ENCODE measurements around the gene GPR89B. TPM values are rescaled to one million over a fixed set of nuclear protein-coding genes. Genes with fewer than 3 reads are reported as not detected.
"Not testable (repeated sequence)": the region's sequence is repeated elsewhere in the genome, so short reads cannot be mapped to it uniquely, and the experiment has no call there.

GPR89B gene
- total RNA-seq, 5 donors from 2014 or later (not counting 1 experiment from before 2014, with no cell fraction given) = 18.2 to 25.5 (median 22.2) TPM

DNA sequence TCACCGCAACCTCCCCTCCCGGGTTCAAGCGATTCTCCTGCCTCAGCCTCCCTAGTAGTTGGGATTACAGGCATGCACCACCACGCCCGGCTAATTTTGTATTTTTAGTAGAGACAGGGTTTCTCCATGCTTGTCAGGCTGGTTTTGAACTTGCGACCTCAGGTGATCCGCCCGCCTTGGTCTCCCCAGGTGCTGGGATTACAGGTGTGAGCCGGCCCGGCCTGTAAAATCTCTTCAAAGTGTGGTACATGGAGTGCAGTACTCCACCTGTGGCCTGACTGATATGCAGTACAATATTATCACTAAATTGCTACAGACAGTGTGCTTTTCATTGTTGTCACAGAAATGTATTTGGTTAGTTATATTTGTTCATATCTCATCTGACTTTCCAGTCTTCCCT is 531 bp upstream of the GPR89B start:
- H3K4me1 ChIP-seq (ENCODE audit: control insufficient read depth in 1 of 2, extremely low read depth in 1 of 2, insufficient read depth in 2 of 2, low read length in 2 of 2); DNase-seq; H3K27ac Mint-ChIP-seq; CTCF ChIA-PET; H3K4me3 ChIP-seq (ENCODE audit: control insufficient read depth in 1 of 2, extremely low read depth in 1 of 2, low read length in 1 of 2); H3K27ac ChIP-seq (ENCODE audit: low read length); H3K27me3 Mint-ChIP-seq; H3K36me3 ChIP-seq (ENCODE audit: control insufficient read depth in 2 of 2, extremely low read depth in 1 of 2, insufficient read depth in 1 of 2, low read length in 1 of 2); H3K4me3 Mint-ChIP-seq; ATAC-seq (replicated peaks in 1 of 4); POLR2A ChIA-PET; H3K36me3 Mint-ChIP-seq; H3K27me3 ChIP-seq (replicated peaks in 1 of 2; ENCODE audit: control insufficient read depth in 2 of 2, extremely low read depth in 1 of 2, insufficient read depth in 2 of 2, low read length in 1 of 2); H3K9me3 ChIP-seq; H3K9me3 Mint-ChIP-seq: not testable (repeated sequence)
- no CpG with 5 or more reads among the region's 10 CpGs for WGBS (ENCODE audit: insufficient coverage)
- peaks cover 33 to 34% (median 33%) of the 10 kb centered on the region in 3 donors for H3K4me1 Mint-ChIP-seq

DNA sequence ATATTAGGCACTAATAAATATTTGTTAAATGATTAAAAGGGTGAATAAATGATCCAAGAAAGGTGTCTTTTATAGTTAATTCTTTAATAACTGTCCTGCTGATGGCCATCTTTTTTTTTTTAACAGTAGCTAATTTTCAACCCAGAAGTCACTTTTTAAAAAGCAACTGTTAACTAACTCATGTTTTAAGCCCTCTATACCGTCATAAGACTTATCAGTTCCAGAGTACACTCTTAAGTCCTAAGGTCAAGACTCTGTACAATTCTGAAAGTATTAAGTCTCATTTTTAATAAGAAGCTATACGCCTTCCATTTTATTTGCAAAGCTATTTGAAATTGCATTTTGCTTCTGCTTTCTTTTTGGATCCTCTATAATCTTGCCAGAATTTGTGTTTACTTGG is 2.9 kb downstream of the GPR89B start:
- CTCF ChIA-PET; H3K36me3 ChIP-seq (ENCODE audit: control insufficient read depth in 2 of 2, extremely low read depth in 1 of 2, insufficient read depth in 1 of 2, low read length in 1 of 2); H3K36me3 Mint-ChIP-seq; POLR2A ChIA-PET; H3K27ac Mint-ChIP-seq; H3K9me3 Mint-ChIP-seq; H3K9me3 ChIP-seq; H3K27me3 Mint-ChIP-seq; H3K4me1 ChIP-seq (ENCODE audit: control insufficient read depth in 1 of 2, extremely low read depth in 1 of 2, insufficient read depth in 2 of 2, low read length in 2 of 2); H3K27ac ChIP-seq (ENCODE audit: low read length); H3K4me3 ChIP-seq (ENCODE audit: control insufficient read depth in 1 of 2, extremely low read depth in 1 of 2, low read length in 1 of 2); ATAC-seq (replicated peaks in 1 of 4); DNase-seq; H3K27me3 ChIP-seq (replicated peaks in 1 of 2; ENCODE audit: control insufficient read depth in 2 of 2, extremely low read depth in 1 of 2, insufficient read depth in 2 of 2, low read length in 1 of 2): not testable (repeated sequence)
- Mint-ChIP-seq H3K4me1 (peaks cover 36 to 40% (median 39%) of the 10 kb centered on the region in 3 donors), H3K4me3 (peak overlapping the region in 2 of 3 donors; percentile 17 to 27)
- WGBS (ENCODE audit: insufficient coverage) = 60% methylated on average over 1 of the region's 2 CpGs

- H3K4me3 ChIP-seq (ENCODE audit: control insufficient read depth in 1 of 2, extremely low read depth in 1 of 2, low read length in 1 of 2); H3K9me3 ChIP-seq; H3K36me3 ChIP-seq (ENCODE audit: control insufficient read depth in 2 of 2, extremely low read depth in 1 of 2, insufficient read depth in 1 of 2, low read length in 1 of 2); H3K27me3 ChIP-seq (replicated peaks in 1 of 2; ENCODE audit: control insufficient read depth in 2 of 2, extremely low read depth in 1 of 2, insufficient read depth in 2 of 2, low read length in 1 of 2); H3K4me1 ChIP-seq (ENCODE audit: control insufficient read depth in 1 of 2, extremely low read depth in 1 of 2, insufficient read depth in 2 of 2, low read length in 2 of 2); ATAC-seq (replicated peaks in 1 of 4); H3K9me3 Mint-ChIP-seq; POLR2A ChIA-PET; H3K27ac Mint-ChIP-seq; H3K27ac ChIP-seq (ENCODE audit: low read length); H3K36me3 Mint-ChIP-seq; H3K4me3 Mint-ChIP-seq; DNase-seq; CTCF ChIA-PET; H3K27me3 Mint-ChIP-seq: not testable (repeated sequence)
- H3K4me1 Mint-ChIP-seq = peaks cover 27 to 30% (median 29%) of the 10 kb centered on the region in 3 donors
- no CpG with 5 or more reads among the region's 3 CpGs for WGBS (ENCODE audit: insufficient coverage)
Measured at GRCh38 chr1:147935296-147935695, 7.1 kb downstream of the GPR89B start.

DNA sequence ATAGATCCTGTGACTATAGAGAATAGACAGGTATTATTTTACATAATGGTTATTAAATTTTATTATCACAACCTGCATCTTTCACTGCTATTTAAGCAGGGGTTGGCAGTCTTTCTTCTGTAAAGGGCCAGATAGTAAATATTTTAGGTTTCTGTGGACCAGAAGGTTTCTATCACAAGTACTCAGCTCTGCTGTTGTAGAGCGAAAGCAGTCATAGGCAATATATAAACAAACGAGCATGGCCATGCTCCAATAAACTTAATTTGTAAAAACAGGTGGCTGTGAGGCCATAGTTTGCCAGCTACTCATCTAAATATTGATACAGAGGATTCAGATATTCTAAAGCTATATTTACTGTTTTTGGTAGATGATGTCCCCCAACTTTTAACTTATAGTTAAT is 12.2 kb downstream of the GPR89B start:
- ATAC-seq (replicated peaks in 1 of 4); H3K36me3 Mint-ChIP-seq; H3K36me3 ChIP-seq (ENCODE audit: control insufficient read depth in 2 of 2, extremely low read depth in 1 of 2, insufficient read depth in 1 of 2, low read length in 1 of 2); H3K4me1 ChIP-seq (ENCODE audit: control insufficient read depth in 1 of 2, extremely low read depth in 1 of 2, insufficient read depth in 2 of 2, low read length in 2 of 2); H3K4me3 Mint-ChIP-seq; POLR2A ChIA-PET; H3K27me3 Mint-ChIP-seq; H3K4me3 ChIP-seq (ENCODE audit: control insufficient read depth in 1 of 2, extremely low read depth in 1 of 2, low read length in 1 of 2); H3K27me3 ChIP-seq (replicated peaks in 1 of 2; ENCODE audit: control insufficient read depth in 2 of 2, extremely low read depth in 1 of 2, insufficient read depth in 2 of 2, low read length in 1 of 2); H3K4me1 Mint-ChIP-seq; H3K9me3 Mint-ChIP-seq; CTCF ChIA-PET; H3K9me3 ChIP-seq; DNase-seq; H3K27ac Mint-ChIP-seq; H3K27ac ChIP-seq (ENCODE audit: low read length): not testable (repeated sequence)
- no CpG with 5 or more reads among the region's 2 CpGs for WGBS (ENCODE audit: insufficient coverage)

DNA sequence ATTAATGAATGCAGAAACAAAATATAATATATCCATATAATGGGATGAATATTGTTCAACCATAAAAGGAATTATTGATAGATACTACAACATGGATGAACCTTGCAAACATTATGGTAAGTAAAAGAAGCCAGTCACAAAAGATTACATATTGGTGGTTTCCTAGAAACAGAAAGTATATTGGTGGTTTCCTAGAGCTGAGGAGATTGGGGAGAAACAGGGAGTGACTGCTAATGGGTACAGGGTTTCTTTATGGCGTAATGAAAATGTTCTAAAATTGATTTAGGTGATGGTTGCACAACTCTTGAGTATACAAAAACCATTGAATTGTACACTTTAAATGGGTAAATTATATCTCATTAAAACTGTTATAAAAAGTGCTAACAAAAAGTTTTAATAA is 14.3 kb downstream of the GPR89B start:
- H3K27ac ChIP-seq (ENCODE audit: low read length); H3K4me1 ChIP-seq (ENCODE audit: control insufficient read depth in 1 of 2, extremely low read depth in 1 of 2, insufficient read depth in 2 of 2, low read length in 2 of 2); H3K36me3 ChIP-seq (ENCODE audit: control insufficient read depth in 2 of 2, extremely low read depth in 1 of 2, insufficient read depth in 1 of 2, low read length in 1 of 2); ATAC-seq (replicated peaks in 1 of 4); H3K4me3 ChIP-seq (ENCODE audit: control insufficient read depth in 1 of 2, extremely low read depth in 1 of 2, low read length in 1 of 2); H3K4me3 Mint-ChIP-seq; DNase-seq; H3K36me3 Mint-ChIP-seq; POLR2A ChIA-PET; H3K27ac Mint-ChIP-seq; H3K9me3 Mint-ChIP-seq; H3K27me3 Mint-ChIP-seq; H3K9me3 ChIP-seq; H3K27me3 ChIP-seq (replicated peaks in 1 of 2; ENCODE audit: control insufficient read depth in 2 of 2, extremely low read depth in 1 of 2, insufficient read depth in 2 of 2, low read length in 1 of 2); H3K4me1 Mint-ChIP-seq; CTCF ChIA-PET: not testable (repeated sequence)
- no CpG with 5 or more reads among the region's 1 CpG for WGBS (ENCODE audit: insufficient coverage)

DNA sequence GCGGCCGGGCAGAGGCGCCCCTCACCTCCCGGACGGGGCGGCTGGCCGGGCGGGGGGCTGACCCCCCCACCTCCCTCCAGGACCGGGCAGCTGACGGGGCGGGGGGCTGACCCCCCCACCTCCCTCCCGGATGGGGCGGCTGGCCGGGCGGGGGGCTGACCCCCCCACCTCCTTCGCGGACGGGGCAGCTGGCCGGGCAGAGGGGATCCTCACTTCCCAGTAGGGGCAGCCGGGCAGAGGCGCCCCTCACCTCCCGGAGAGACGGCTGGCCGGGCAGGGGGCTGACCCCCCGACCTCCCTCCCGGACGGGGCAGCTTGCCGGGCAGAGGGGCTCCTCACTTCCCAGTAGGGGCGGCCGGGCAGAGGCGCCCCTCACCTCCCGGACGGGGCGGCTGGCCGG is 21.3 kb downstream of the GPR89B start:
- 96% methylated on average over 8 of the region's 35 CpGs for WGBS (ENCODE audit: insufficient coverage)
- H3K27ac ChIP-seq (ENCODE audit: low read length); H3K27ac Mint-ChIP-seq; ATAC-seq (replicated peaks in 1 of 4); CTCF ChIA-PET; H3K27me3 Mint-ChIP-seq; DNase-seq; H3K4me1 Mint-ChIP-seq; H3K36me3 ChIP-seq (ENCODE audit: control insufficient read depth in 2 of 2, extremely low read depth in 1 of 2, insufficient read depth in 1 of 2, low read length in 1 of 2); H3K27me3 ChIP-seq (replicated peaks in 1 of 2; ENCODE audit: control insufficient read depth in 2 of 2, extremely low read depth in 1 of 2, insufficient read depth in 2 of 2, low read length in 1 of 2); H3K4me3 ChIP-seq (ENCODE audit: control insufficient read depth in 1 of 2, extremely low read depth in 1 of 2, low read length in 1 of 2); H3K9me3 ChIP-seq; H3K4me3 Mint-ChIP-seq; H3K36me3 Mint-ChIP-seq; POLR2A ChIA-PET; H3K4me1 ChIP-seq (ENCODE audit: control insufficient read depth in 1 of 2, extremely low read depth in 1 of 2, insufficient read depth in 2 of 2, low read length in 2 of 2); H3K9me3 Mint-ChIP-seq: not testable (repeated sequence)

DNA sequence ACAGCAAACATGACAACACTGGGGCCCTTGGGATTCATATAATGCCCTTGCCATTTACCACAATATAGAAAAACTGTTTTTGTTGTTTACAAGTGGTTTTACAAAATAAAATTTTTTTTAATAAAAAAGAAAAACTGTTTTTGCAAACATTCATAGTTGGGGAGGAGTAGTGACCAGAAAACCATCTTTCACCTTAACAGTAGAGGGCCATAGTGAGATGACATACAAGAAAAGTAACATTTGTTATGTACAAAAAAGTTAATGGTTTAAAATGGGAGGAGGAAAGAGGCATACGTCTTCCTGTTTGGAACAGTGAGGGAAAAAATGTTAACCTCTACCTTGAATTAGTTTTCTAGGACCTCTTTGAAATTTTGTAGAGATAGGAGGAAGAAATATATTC is 30.7 kb downstream of the GPR89B start:
- H3K4me3 ChIP-seq (ENCODE audit: control insufficient read depth in 1 of 2, extremely low read depth in 1 of 2, low read length in 1 of 2); DNase-seq; CTCF ChIA-PET; H3K27ac Mint-ChIP-seq; H3K9me3 ChIP-seq; H3K36me3 ChIP-seq (ENCODE audit: control insufficient read depth in 2 of 2, extremely low read depth in 1 of 2, insufficient read depth in 1 of 2, low read length in 1 of 2); H3K9me3 Mint-ChIP-seq; H3K27me3 Mint-ChIP-seq; POLR2A ChIA-PET; H3K4me3 Mint-ChIP-seq; H3K36me3 Mint-ChIP-seq; ATAC-seq (replicated peaks in 1 of 4); H3K27ac ChIP-seq (ENCODE audit: low read length); H3K4me1 ChIP-seq (ENCODE audit: control insufficient read depth in 1 of 2, extremely low read depth in 1 of 2, insufficient read depth in 2 of 2, low read length in 2 of 2); H3K4me1 Mint-ChIP-seq; H3K27me3 ChIP-seq (replicated peaks in 1 of 2; ENCODE audit: control insufficient read depth in 2 of 2, extremely low read depth in 1 of 2, insufficient read depth in 2 of 2, low read length in 1 of 2): not testable (repeated sequence)
- no CpG with 5 or more reads among the region's 1 CpG for WGBS (ENCODE audit: insufficient coverage)

All from T-cell (primary cell).